GM21390 (cell line): ENCODE results near the gene G3BP1.
"Not testable (repeated sequence)": the region's sequence is repeated elsewhere in the genome, so short reads cannot be mapped to it uniquely, and the experiment has no call there.

ENCODE experiments used
- ATAC-seq: cut with Tn5 transposase; IDR thresholded peaks from one replicate; pipeline ENCODE4 v1.9.1; 2021; ENCODE audit not compliant: unreplicated experiment

Gene G3BP1

DNA sequence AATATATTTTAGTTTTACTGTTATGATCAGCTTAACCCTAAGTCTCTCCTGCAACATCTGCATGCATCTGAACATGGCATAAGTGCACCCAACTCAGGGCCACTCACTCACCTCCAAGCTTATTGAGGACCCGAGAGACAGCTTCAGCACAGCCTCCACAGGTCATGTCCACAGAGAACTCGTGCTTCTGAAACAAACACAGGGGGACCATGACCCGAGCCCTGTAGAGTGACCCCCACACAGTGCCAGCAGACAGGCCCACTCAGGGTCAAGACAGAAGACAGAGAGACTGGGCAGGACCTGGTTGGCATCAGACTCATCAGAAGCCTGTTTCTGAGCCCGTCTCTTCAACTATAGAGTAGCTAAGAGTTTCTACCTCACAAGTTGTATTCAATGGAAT is 20.2 kb upstream of the G3BP1 start:
- no peak for ATAC-seq

DNA sequence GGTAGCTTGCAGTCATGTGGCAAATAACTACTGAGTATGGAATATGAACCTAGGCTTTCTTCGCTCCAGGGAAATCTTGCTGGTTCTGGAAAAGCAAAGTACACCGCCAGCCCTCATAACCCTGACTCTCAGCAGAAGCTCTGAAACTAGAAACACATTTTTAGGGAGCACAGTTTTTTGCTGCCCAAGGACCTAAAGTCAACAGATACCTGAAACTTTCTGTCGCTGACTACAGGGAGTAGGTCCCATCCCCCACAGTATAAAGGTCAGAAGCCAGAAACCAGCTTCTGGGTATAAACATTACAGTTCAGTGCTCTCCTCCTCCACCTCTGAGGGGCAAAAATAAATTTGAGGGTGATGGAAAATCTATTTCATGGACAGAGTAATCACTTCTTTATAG is 16.4 kb upstream of the G3BP1 start:
- no peak for ATAC-seq

DNA sequence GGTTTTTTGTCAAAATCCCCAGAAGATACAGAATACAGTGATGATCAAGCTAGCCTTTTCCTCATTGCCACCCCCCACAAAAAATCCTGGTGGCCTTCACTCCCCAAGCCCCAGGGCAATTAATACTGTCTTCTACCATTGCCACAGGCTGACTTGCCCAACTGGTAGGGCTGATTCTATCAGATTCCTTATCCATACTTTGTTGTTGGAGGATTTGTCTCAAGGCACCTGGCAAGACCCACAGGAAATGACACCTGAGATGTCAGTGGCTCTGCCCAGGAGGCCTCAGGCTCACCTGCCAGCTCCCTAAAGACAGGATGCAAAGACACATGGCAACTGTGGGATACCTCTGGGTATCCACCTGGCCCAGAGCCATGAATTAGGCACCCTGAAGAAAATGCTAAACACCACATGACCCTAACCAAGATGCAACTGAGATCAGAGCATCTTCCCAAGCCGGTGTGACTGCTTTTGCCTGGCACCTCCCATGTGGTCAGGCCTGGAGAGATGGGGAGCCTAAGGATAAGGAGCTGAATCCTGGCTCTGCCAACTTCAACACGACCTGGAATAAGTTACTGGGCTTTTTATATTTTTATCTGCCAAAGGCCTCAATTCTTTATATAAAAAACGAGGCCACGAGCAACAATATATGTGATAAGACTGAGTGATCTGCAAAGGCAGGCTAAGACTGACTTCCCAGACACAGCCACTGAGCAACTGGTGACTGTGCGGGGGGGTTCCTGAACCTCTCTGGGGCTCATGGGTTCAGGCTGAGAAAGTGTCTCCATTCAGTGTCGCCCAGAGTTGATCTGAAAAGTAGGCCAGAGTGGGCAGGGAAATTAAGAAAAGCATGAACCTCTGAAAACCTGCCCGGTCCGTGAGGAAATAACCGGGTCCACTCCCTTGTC is 14.3 kb upstream of the G3BP1 start:
- peak; percentile 19 for ATAC-seq

DNA sequence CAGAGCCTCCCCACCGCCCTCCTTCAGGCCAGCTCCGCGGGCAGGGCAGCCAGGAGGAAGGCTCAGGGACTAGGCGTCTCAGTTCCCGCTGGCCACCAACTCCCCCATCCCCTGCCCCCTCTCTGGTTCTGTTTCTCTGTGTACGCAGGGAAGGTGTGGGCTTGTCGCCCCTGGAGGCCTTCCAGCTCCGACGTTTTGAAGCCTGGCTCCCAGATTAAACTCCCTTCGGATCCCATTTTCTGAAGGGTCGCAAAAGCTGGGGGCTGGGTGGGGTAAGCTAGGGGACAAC is 13.7 kb upstream of the G3BP1 start:
- peak; percentile 21 for ATAC-seq

DNA sequence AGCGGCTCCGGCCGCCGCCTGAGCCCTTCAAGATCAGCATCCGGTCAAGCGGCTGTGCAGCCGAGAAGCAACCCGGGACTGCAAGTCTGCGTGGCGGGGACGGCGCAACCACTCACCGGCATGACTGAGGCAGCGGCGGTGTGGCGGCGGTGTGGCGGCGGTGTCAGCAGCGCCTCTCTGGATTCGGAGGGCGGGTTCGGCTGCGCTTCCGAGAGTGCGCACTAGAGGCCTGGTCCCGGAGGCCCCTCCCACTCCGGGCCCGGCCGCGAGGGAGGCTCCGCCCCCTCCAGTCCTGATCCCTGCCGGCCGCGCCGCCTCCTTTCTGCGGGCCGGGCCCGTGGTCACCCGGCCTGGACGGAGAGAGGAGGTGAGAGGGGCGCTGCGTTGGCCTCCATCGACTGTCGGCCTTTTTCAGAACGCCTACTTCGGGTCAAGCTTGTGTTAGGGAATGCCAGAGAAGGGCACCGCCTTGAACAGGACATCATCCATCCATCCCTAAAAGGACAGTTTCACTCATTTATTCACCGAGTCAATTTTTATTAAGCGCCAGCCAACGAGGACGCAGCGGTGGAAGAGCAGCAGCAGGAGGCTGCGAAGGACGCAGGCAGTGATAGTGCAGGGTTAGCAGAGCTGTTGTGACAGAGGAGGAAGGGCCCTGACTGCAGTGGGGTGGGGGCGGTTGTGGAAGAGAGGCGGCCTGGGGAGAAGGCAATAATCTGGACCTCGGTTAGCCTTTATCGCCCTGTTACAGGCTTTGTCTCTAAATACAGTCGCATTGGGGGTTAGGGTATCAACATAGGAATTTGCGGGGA is 13.1 kb upstream of the G3BP1 start, which contains the start of gene ATOX1:
TSS of gene ATOX1 (minus strand) at position 202 of the 812 bp plus-strand sequence. CDS start at position 122, 80 bp downstream.
- ATAC-seq: peak; percentile 94

DNA sequence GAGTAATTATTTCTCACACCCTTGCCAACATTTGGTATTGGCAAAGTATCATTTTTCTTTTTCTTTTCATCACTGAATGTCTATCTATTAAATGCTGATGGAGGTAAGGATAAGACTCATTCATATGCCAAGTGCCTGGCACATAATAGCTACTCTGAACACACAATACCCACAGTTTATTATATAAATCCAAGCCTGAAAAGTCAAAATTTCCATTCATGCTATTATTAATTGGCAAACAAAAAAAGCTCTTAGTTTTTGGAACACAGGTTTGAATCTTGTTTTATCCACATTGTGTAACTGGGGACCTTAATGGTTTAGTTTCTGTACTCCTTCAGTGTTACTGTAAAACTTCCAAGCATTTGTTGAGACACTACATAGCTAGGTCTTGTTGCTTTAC is 7.0 kb upstream of the G3BP1 start:
- no peak for ATAC-seq

DNA sequence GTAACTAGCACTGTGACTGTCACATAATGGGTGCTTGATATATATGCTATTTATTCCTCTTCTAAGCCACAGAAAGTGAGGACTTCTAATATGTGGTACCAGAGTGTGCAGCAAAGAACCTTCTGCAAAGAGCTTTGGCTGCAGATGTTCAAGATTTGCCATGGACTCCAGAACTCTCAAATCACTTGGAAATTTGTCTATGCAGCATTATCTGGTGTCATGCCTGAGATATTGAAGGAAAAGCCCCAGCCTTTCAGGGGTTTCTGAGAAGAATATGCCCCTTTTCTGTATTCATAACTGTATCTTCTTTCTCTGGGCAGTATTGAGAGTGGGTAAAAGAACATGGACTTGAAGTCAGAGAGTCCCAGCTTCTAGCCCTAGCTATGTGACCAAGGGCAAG is 4.8 kb upstream of the G3BP1 start:
- ATAC-seq: no peak

DNA sequence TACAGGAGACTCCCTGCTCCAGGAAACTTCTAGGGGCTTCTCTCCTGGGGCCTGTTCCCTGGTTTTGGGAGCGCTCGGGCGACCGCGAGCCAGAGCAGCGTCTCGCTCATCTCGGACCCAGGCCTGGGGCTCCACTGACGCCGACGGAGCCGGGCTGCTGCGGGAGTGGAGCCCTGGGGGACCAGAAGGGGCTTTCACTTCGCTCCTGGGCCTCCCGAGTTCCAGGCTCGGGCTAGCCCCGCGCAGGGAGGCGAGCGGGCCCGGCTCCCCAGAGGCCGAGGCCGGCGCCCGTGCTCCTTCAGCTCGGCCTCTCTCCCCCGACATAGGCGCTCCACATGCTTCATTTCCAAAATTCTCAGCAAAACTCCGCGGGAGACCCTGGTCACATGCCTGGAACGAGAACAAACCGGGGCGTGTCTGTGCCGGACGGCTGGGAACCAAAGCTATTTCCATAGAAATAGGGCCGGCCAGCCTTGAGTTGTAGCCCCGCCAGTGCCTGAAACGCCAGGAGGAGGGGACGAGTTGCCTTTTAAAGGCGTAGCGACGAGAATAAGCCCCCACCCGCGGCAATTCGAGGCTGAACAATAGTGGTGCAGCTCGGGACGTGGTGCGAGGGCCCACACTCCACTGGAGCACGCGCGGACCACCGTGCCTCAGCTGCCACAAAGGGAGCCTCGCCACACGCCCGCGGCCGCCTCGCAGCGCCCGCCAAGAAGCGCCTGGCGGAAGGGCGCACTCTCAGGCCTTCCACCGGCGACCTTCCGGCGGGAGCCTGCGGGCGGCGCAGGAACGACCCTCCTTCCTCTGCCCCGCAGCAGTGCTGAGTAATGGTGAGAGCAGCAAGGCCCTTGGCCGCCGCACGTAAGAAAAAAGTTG is 1.1 kb upstream of the G3BP1 start:
- ATAC-seq: peak; percentile 26

DNA sequence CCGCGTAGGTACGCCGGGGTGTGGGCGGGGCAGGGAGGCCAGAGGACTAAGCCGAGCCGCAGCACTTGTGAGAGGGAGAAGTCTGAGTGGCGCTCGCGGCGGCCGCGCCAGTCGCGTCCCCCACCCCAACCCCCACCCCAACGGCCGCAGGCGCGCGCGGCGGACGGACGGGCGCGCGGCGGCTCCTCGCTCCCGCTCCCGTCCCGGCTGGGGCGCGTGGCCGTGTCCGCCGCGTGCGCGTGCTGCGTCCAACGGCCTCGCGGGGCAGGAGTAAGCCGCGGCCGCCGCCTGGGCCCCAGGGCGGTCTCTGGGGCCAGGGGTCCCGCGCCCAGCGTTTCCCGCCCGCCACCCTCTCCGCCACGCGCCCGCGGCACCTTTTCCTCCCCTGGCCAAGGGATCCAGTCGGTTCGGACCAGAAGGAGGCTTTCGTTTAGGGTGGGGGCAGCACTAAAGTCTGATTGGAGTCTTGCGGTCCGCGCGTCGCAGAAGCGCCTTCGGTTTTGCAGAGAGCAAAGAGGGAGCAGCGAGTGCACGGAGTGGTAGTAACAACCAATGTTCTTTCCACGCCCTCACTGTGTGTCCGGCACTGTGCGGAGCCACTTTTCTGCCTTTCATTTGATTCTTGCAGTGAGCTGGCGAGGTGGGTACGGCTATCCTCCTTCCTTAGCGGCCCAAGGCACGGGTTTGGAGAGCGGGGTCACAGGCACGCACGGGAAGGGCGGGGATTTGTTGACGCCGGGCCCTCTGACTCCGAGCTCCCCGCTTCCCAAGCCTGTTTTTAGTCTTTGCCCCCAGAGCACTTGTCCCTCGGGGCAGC is 483 bp downstream of the G3BP1 start:
- ATAC-seq: peak; percentile 9

DNA sequence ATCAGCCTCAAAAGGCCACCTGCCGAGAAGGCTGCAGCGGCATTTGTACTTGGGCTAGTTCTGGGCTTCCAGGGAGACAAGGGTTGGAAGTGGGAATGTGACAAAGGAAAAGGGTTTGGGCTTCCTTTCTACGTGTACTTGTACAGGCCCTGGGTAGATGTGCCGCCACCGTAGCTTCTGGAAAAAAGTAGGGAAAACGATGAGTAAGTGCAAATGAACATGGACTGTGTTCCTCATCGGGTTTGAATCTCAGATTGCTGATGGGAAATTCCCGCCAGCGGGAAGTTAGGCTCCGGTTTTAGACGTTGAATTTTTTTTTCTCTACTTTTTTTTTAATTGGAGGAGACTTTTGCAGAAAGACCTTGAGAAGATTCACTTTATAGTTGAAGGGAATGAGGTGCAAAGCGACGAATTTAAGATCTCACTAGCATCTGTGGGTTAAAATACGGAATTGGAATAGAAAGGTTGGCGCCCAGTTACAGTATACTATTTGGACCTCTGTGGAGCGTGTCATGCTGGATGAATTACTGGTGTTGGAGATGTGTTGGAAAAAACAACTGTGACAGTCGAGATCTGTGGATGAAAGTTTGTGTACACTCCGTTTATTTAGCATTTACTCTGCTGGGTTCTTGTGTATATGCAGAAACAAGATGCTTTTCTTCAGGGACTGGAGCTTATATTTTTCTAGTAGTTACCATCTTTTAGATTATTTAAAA is 1.2 kb downstream of the G3BP1 start:
- no peak for ATAC-seq

DNA sequence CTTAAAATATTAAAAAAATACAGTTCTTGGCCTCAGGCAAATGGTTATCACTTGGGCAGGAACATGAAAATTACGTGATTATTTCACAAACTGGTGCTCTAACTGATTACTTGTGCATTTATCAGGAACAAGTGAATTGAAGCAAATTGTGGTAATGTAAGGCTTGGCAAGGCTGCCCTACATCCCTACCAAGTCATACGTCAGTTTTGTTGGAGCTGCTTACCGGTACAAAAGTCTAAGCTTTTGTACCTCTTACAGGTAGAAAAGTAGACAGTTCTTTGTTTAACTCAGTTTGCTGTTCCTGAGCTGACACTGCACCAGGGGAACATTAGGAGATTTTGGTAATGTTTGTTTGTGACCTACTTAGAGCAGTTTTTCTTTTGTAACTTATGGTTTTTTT is 2.2 kb downstream of the G3BP1 start:
- no peak for ATAC-seq

DNA sequence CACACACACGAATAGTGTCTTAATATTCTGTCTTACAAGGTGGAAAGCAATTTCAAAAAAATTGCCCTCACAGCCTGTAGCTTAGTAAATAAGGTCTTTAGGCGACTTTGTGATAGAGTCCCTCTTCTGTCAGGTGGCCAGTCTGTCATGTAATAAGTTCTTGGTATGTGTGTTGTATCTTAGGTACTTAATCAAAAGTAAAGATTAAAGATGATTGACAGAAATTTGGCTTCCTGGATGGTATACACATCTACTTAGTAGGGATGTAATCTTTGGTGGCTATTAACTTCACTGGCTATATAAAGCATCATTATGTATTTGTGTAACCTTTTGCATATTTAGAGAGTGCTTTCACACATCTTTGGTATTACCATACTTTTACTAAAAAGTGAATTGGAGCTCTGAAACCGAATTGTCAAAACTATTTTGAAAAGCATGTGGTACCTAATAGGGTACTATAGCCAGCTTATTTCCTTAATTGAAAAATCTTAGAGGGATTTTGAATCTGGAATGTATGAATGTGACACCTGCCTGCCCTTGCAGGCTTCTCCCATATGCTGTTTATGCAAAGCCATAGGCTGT is 3.4 kb downstream of the G3BP1 start:
- no peak for ATAC-seq

DNA sequence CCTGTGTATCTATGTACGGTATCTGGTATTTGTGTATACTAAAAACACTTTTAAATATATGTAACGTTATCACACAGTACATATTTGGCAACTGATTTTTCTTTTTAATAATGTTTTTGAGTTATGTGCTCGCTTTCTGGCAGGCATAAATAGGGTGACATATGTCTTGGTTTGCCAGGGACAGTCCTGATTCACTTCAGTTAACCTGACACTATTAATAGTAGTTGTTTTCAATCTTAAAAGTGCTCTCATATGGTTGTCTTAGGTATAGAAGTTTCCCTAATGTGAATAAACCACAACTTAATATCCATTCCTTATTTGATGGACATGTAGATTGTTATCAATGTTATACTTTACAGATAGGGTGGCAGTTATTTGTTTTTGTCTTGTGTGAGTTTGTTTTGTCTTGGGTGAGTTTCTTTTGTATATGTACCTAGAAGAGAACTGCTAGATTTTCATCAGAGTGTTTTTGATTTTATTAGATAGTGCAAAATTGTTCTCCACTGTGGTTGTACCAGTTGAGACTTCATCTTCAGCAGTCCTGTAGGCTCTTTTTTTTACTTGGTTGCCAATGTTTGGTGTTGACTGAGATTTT is 7.9 kb downstream of the G3BP1 start:
- ATAC-seq: peak; percentile 47

DNA sequence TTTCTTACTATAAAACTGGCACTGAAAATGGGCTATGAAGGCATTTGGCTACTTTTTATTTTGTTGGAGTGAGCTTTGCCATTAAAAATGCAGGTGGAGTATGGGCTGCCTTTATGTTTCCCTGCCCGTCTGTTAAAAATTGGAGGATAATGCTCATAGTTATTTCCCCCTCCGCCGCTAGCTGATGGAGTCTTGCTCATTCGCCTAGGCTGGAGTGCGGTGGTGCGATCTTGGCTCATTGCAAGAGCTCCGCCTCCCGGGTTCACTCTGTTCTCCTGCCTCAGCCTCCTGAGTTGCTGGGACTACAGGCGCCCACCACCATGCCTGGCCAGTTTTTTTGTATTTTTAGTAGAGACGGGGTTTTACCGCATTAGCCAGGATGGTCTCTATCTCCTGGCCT is 8.6 kb downstream of the G3BP1 start:
- ATAC-seq: no peak

DNA sequence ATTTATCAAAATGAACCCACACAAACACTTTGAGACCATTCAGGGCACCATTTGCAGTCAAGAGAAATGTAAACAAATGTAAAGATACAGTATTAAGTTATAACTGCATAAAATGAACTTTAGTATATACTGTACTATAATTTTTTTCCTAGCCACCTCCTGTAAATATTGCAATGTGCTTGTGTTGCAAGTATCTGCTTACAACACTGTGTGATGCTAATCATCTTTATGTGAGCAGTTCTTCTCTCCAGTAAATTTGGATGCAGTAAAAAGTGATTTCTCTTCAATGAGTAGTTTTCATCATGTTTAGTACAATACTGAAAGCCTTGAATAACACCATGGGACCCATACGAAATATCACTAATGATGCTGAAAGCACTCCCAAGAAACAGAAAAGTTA is 9.4 kb downstream of the G3BP1 start:
- ATAC-seq: no peak

DNA sequence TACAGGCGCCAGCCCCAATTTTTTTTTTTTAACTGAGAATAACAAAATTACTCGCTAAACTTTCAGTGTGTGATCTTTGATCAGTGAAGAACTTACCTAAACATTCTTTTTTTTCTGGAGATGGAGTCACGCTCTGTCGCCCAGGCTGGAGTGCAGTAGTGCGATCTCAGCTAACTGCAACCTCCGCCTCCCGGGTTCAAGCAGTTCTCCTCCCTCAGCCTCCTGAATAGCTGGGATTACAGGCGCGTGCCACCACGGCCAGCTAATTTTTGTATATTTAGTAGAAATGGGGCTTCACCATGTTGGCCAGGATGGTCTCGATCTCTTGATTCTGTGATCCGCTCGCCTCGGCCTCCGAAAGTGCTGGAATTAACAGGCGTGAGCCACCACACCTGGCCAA is 11.9 kb downstream of the G3BP1 start:
- not testable (repeated sequence) for ATAC-seq

DNA sequence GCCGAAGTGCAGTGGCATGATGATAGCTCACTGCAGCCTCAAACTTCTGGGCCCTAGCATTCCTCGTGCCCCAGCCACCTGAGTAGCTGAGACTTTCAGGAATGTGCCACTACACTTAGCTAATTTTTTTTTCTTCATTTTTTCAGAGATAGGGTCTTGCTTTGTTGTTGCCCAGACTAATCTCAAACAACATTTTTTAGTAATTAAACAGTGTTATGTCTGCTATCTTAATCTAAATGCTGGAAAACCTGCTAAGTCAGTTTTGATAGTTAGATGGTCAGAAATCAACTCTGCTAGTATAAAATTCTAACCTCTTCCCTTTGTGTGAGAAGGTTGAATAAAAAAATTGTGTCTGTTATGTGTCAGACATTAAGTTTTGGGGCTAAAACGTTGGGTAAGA is 12.4 kb downstream of the G3BP1 start:
- ATAC-seq: no peak

DNA sequence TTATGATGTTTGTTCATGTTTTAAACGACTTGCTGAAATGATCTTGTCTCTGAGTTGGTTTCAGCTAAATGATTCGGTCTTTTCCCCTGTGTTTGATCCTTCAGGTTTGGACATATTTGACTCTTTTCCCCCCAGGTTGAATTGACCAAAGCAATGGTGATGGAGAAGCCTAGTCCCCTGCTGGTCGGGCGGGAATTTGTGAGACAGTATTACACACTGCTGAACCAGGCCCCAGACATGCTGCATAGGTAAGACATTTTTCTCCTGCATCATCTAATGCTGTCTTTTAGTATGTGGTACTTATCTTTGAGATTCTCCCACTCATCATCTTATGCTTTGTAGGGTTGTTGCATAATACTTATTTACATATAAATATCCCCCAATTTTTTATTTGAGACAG is 14.7 kb downstream of the G3BP1 start:
- ATAC-seq: no peak

DNA sequence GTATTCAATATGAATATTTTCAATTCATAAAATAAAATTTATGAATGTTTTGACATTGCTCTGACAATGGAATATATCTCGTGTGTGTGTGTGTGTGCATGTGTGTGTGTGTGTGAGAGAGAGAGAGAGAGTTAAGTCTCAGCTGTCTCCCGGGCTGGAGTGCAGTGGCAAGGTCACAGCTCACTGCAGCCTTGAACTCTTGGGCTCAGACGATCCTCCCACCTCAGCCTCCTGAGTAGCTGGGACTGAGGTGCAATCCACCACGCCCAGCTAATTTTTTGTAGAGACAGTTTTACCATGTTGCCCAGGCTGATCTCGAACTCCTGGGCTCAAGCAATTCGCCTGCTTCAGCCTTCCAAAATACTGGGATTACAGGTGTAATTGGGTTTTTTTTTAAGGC is 16.1 kb downstream of the G3BP1 start:
- ATAC-seq: no peak
